Nephron progenitor cell (in vitro differentiated cells): ENCODE data around the gene PANK1.

ENCODE experiments used
- DNase-seq: peaks from one replicate; pipeline ENCODE4 v3.0.0; 2021
- H3K27ac Mint-ChIP-seq: 2 replicates; pipeline ENCODE4 v1.8.0; 2021; ENCODE audit warnings: mild to moderate bottlenecking, moderate library complexity, mixed read lengths
- H3K27me3 Mint-ChIP-seq: 2 replicates; pipeline ENCODE4 v1.8.0; 2021; ENCODE audit warnings: mild to moderate bottlenecking, low read depth, mixed read lengths; ENCODE audit not compliant: poor library complexity
- H3K36me3 Mint-ChIP-seq: 2 replicates; pipeline ENCODE4 v1.8.0; 2021; ENCODE audit warnings: low read depth, mixed read lengths
- H3K4me1 Mint-ChIP-seq: 2 replicates; pipeline ENCODE4 v1.8.0; 2021; ENCODE audit warnings: mixed read lengths
- H3K4me3 Mint-ChIP-seq: 2 replicates; pipeline ENCODE4 v1.8.0; 2021; ENCODE audit warnings: mild to moderate bottlenecking, moderate library complexity, mixed read lengths
- H3K9me3 Mint-ChIP-seq: 2 replicates; pipeline ENCODE4 v1.8.0; 2021; ENCODE audit warnings: mild to moderate bottlenecking, moderate library complexity, mixed read lengths
- CTCF ChIP-seq: fragments of 200-600 bp; sonication (generic); IDR thresholded peaks from 2 replicates; pipeline ENCODE4 v1.5.0; 2021; ENCODE audit warnings: antibody characterized with exemption

PANK1 gene

GRCh38 chr10:89666138-89666537, 21.1 kb upstream of the PANK1 start:
- H3K4me3 Mint-ChIP-seq: no peak overlapping the region
- no peaks in the 10 kb centered on the region for H3K27me3 Mint-ChIP-seq
- peaks cover 12% of the 10 kb centered on the region for H3K4me1 Mint-ChIP-seq
- TF ChIP-seq CTCF: no peak
- no peaks in the 10 kb centered on the region for H3K9me3 Mint-ChIP-seq
- DNase-seq: no peak
- H3K27ac Mint-ChIP-seq: no peak overlapping the region
- H3K36me3 Mint-ChIP-seq: no peaks in the 10 kb centered on the region

GRCh38 chr10:89665302-89665701, 20.3 kb upstream of the PANK1 start:
- H3K36me3 Mint-ChIP-seq: no peaks in the 10 kb centered on the region
- DNase-seq: no peak
- H3K9me3 Mint-ChIP-seq: no peaks in the 10 kb centered on the region
- H3K4me1 Mint-ChIP-seq: peaks cover 7% of the 10 kb centered on the region
- no peak overlapping the region for H3K4me3 Mint-ChIP-seq
- H3K27me3 Mint-ChIP-seq: no peaks in the 10 kb centered on the region
- TF ChIP-seq CTCF: no peak
- no peak overlapping the region for H3K27ac Mint-ChIP-seq

GRCh38 chr10:89664203-89664602, 19.2 kb upstream of the PANK1 start:
- Mint-ChIP-seq H3K9me3 (no peaks in the 10 kb centered on the region), H3K36me3 (no peaks in the 10 kb centered on the region), H3K4me3 (no peak overlapping the region), H3K4me1 (peaks cover 10% of the 10 kb centered on the region), H3K27me3 (peaks cover 3% of the 10 kb centered on the region), H3K27ac (no peak overlapping the region)
- no peak for TF ChIP-seq CTCF
- no peak for DNase-seq

GRCh38 chr10:89663144-89663543, 18.1 kb upstream of the PANK1 start:
- no peak overlapping the region for H3K4me3 Mint-ChIP-seq
- DNase-seq: no peak
- no peaks in the 10 kb centered on the region for H3K36me3 Mint-ChIP-seq
- no peaks in the 10 kb centered on the region for H3K9me3 Mint-ChIP-seq
- peaks cover 11% of the 10 kb centered on the region for H3K4me1 Mint-ChIP-seq
- no peak overlapping the region for H3K27ac Mint-ChIP-seq
- TF ChIP-seq CTCF: no peak
- H3K27me3 Mint-ChIP-seq: peaks cover 3% of the 10 kb centered on the region

GRCh38 chr10:89662596-89662995, 17.6 kb upstream of the PANK1 start:
- Mint-ChIP-seq H3K9me3 (no peaks in the 10 kb centered on the region), H3K27me3 (peaks cover 3% of the 10 kb centered on the region), H3K4me3 (no peak overlapping the region), H3K4me1 (peaks cover 11% of the 10 kb centered on the region), H3K27ac (no peak overlapping the region), H3K36me3 (no peaks in the 10 kb centered on the region)
- TF ChIP-seq CTCF: no peak
- no peak for DNase-seq

GRCh38 chr10:89659143-89660131, 14.4 kb upstream of the PANK1 start:
- no peak for TF ChIP-seq CTCF
- Mint-ChIP-seq H3K9me3 (peaks cover 17% of the 10 kb centered on the region), H3K4me1 (peaks cover 11% of the 10 kb centered on the region), H3K4me3 (no peak overlapping the region), H3K27me3 (peaks cover 3% of the 10 kb centered on the region), H3K27ac (no peak overlapping the region), H3K36me3 (peaks cover 3% of the 10 kb centered on the region)
- DNase-seq: no peak
